ENCODE measurements around the gene P4HTM. TPM values are rescaled to one million over a fixed set of nuclear protein-coding genes. Genes with fewer than 3 reads are reported as not detected.

Gene P4HTM
- total and polyA plus RNA-seq, 2 of the 8 experiments (the other 6 are each of a cell fraction or from before 2014, with no cell fraction given), result 19.1 to 25.4 TPM

DNA sequence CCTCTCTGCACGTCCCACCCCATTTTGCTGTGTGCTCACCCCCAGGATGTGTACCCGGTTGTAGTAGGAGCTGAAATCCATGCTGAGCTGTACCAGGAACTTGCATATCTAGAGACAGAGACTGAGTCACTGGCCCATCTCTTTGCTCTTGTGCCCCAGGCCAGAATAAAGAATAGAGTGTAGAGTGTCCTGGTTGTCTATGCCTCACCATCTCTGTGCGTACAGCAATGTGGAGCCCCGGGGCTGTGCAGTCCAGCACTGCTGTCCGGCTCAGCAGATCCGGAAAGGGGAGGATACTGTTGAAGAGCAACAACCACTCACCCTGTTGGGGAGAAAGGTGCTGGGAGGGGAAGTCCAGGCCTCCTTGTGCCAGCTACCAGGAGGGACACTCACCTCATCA, 25.7 kb downstream of the P4HTM start:
- Histone ChIP-seq H3K27me3 (replicated peaks in 1 of 4; ENCODE audit: control insufficient read depth in 3 of 4, extremely low read depth in 1 of 4, insufficient read depth in 3 of 4, low read length in 3 of 4) (no peaks in the 10 kb centered on the region), H3K9ac (replicated peaks in 1 of 4; ENCODE audit: extremely low read depth in 1 of 4, low read depth in 3 of 4, low read length in 3 of 4) (no peak overlapping the region), H3K4ac (replicated peaks; ENCODE audit: insufficient read length, low read depth, low read length) (no peak overlapping the region), H3K14ac (ENCODE audit: insufficient read length) (no peak overlapping the region), H2AFZ (ENCODE audit: low read length) (no peak overlapping the region), H4K8ac (ENCODE audit: extremely low read depth, insufficient read depth, low read length) (no peak overlapping the region), H2AK5ac (ENCODE audit: low read depth, low read length) (no peak overlapping the region), H3K4me2 (ENCODE audit: insufficient read depth in 1 of 2, low read depth in 2 of 2, low read length in 2 of 2) (no peak overlapping the region), H3K36me3 (ENCODE audit: control insufficient read depth in 2 of 4, insufficient read depth in 4 of 4, low read length in 3 of 4) (peaks cover 15 to 50% (median 31%) of the 10 kb centered on the region in 4 experiments), H2BK5ac (ENCODE audit: low read depth, low read length) (no peak overlapping the region), H3K23ac (ENCODE audit: insufficient read length) (no peak overlapping the region), H3K9me3 (ENCODE audit: insufficient read depth in 2 of 2, low read depth in 1 of 2, low read length in 1 of 2) (no peaks in the 10 kb centered on the region), H3K18ac (ENCODE audit: extremely low read depth, low read length) (no peak overlapping the region), H3K79me1 (ENCODE audit: low read depth, low read length) (peaks cover 17% of the 10 kb centered on the region), H3K27ac (ENCODE audit: low read depth, low read length) (no peak overlapping the region), H3K79me2 (ENCODE audit: control insufficient read depth in 1 of 2, insufficient read depth in 2 of 2, low read length in 2 of 2) (peaks cover 0 to 38% of the 10 kb centered on the region in 2 experiments; a peak in 2 of 4 replicates), H2BK20ac (ENCODE audit: low read length) (no peak overlapping the region), H3K4me1 (replicated peaks in 1 of 4; ENCODE audit: control insufficient read depth in 3 of 4, insufficient read depth in 4 of 4, low read length in 3 of 4) (peaks cover 0 to 14% (median 7%) of the 10 kb centered on the region in 4 experiments; a peak in 6 of 7 replicates), H4K5ac (ENCODE audit: insufficient read length, low read depth, low read length) (no peak overlapping the region), H3K4me3 (ENCODE audit: extremely low read depth in 1 of 4, insufficient read depth in 2 of 4, low read depth in 3 of 4, low read length in 4 of 4) (no peak overlapping the region), H3K23me2 (ENCODE audit: low read depth, low read length) (peaks cover 21% of the 10 kb centered on the region), H2BK120ac (replicated peaks; ENCODE audit: low read depth, low read length) (no peak overlapping the region), H4K20me1 (replicated peaks in 1 of 2; ENCODE audit: control insufficient read depth in 1 of 2, insufficient read depth in 2 of 2, low read length in 2 of 2) (peaks cover 36 to 42% of the 10 kb centered on the region in 2 experiments), H4K91ac (replicated peaks; ENCODE audit: insufficient read length, low read length) (no peak overlapping the region), H3K56ac (replicated peaks; ENCODE audit: insufficient read length, low read depth, low read length) (no peak overlapping the region), H2BK12ac (ENCODE audit: low read depth, low read length) (no peak overlapping the region), H2BK15ac (ENCODE audit: low read length) (no peak overlapping the region)
- CTCF ChIA-PET (ENCODE audit: partially characterized antibody), result interaction anchor here (0.9 to 24.3 kb wide), 3 partner anchors 11 to 351 kb away, joined by 3 to 467 read pairs (median 42); partner anchors contain the start of genes P4HTM and WDR6
- TF ChIP-seq HDAC2 (IDR thresholded peaks at IDR 0.05; ENCODE audit: borderline replicate concordance in 1 of 2, low read depth in 2 of 2, low read length in 2 of 2) (no peak), YY1 (IDR thresholded peaks at IDR 0.05; ENCODE audit: low read depth, low read length) (no peak), RBBP5 (IDR thresholded peaks at IDR 0.05; ENCODE audit: borderline replicate concordance, low read depth, low read length) (no peak), SRF (IDR thresholded peaks at IDR 0.05; ENCODE audit: low read depth, low read length) (no peak), GTF2F1 (IDR thresholded peaks at IDR 0.05; ENCODE audit: borderline replicate concordance, low read depth, low read length) (no peak), SUZ12 (IDR thresholded peaks at IDR 0.05; ENCODE audit: low read length) (no peak), TCF12 (IDR thresholded peaks at IDR 0.05; ENCODE audit: low read depth, low read length) (no peak)
- TF ChIP-seq, protein P1, sequence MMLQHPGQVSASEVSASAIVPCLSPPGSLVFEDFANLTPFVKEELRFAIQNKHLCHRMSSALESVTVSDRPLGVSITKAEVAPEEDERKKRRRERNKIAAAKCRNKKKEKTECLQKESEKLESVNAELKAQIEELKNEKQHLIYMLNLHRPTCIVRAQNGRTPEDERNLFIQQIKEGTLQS (IDR thresholded peaks at IDR 0.05; ENCODE audit: insufficient read depth, low read depth, low read length), result no peak
- FAIRE-seq (no peak), DNase-seq (ENCODE audit: low read depth in 1 of 2, low spot score in 2 of 2) (no peak)
- 92% methylated on average over 6 of the region's 6 CpGs; no CpG with 5 or more reads in 1 of the 2 experiments for WGBS, 2 experiments (ENCODE audit: extremely low coverage in 1 of 2, insufficient coverage in 1 of 2, insufficient read length in 1 of 2, insufficient replicate concordance in 2 of 2, low coverage in 1 of 2, low lambda C conversion rate in 2 of 2, missing lambda C conversion rate in 1 of 2)
- POLR2A ChIA-PET (ENCODE audit: partially characterized antibody), result interaction anchor here (0.7 to 38.8 kb wide), 10 partner anchors 3 to 117 kb away, joined by 3 to 1518 read pairs (median 3); partner anchors contain the start of genes DALRD3, IMPDH2, LAMB2 and NDUFAF3

All from H1 (cell line).